ENCODE results near the gene KDM3A. TPM values are rescaled to one million over a fixed set of nuclear protein-coding genes. Genes with fewer than 3 reads are reported as not detected.

The KDM3A gene
- total and polyA plus RNA-seq, 10 donors: 16.1 to 87.5 (median 45.5) TPM

DNA sequence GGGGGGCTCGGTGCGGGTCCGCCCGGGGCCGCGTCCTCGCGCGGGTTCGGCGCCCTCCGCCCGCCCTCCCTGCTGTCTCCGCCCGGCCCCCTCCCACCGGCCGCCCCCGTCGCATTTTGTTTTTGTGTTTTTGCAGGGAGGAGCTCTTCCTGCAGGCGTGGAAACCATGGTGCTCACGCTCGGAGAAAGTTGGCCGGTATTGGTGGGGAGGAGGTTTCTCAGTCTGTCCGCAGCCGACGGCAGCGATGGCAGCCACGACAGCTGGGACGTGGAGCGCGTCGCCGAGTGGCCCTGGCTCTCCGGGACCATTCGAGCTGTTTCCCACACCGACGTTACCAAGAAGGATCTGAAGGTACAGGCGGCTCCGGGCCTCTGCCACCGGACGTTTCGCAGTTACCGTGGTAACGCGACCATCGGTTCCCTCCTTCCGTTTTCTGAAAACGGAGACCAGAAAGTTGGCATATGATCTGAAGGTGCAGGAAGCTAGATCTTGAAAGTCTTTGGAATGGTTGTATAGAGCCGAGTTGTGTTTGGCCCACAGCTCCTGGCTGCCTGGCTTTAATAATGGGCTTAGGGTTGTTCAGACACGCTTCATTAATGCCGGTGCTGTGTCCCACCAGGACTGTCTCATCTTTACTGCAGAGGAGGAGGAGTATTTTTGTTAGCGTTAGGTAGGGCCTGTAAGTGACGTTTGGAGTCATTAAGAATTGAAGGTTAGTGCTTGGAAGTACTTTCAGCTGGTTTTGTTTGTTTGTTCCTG, 891 bp downstream of the KDM3A start:
- peak; percentile 94 for DNase-seq
- H3K36me3 ChIP-seq: peaks cover 0 to 41% (median 8%) of the 10 kb centered on the region in 6 donors
- peaks cover 8 to 34% (median 34%) of the 10 kb centered on the region in 8 donors for H3K9me3 ChIP-seq
- 0 to 1% (median 0%) methylated on average over 20 to 53 of the region's 53 CpGs for WGBS, 5 donors
- H3K4me3 ChIP-seq: peak overlapping the region; percentile 51 to 92 (median 74)
- peaks cover 17 to 50% (median 43%) of the 10 kb centered on the region in 6 donors for H3K4me1 ChIP-seq
- TF ChIP-seq, protein P1, sequence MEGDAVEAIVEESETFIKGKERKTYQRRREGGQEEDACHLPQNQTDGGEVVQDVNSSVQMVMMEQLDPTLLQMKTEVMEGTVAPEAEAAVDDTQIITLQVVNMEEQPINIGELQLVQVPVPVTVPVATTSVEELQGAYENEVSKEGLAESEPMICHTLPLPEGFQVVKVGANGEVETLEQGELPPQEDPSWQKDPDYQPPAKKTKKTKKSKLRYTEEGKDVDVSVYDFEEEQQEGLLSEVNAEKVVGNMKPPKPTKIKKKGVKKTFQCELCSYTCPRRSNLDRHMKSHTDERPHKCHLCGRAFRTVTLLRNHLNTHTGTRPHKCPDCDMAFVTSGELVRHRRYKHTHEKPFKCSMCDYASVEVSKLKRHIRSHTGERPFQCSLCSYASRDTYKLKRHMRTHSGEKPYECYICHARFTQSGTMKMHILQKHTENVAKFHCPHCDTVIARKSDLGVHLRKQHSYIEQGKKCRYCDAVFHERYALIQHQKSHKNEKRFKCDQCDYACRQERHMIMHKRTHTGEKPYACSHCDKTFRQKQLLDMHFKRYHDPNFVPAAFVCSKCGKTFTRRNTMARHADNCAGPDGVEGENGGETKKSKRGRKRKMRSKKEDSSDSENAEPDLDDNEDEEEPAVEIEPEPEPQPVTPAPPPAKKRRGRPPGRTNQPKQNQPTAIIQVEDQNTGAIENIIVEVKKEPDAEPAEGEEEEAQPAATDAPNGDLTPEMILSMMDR (IDR thresholded peaks at IDR 0.05 in 8 of 11, conservative IDR thresholded peaks at IDR 0.05 in 3 of 11): no peak
- TF ChIP-seq POLR2A (IDR thresholded peaks at IDR 0.05) (peak in 1 of 3 donors; percentile 11), POLR2AphosphoS5 (IDR thresholded peaks at IDR 0.05) (peak; percentile 67 to 83 (median 79))
- intact Hi-C loops (cut with DNase I; ENCODE audit: low total_unique reads): loop anchor here (10.0 kb wide), 1 partner anchor 123 kb away; the partner anchor contains the start of gene CHMP3
- H3K27me3 ChIP-seq (replicated peaks in 1 of 7): no peaks in the 10 kb centered on the region
- H3K27ac ChIP-seq: peak overlapping the region; percentile 92 to 99 (median 97)

DNA sequence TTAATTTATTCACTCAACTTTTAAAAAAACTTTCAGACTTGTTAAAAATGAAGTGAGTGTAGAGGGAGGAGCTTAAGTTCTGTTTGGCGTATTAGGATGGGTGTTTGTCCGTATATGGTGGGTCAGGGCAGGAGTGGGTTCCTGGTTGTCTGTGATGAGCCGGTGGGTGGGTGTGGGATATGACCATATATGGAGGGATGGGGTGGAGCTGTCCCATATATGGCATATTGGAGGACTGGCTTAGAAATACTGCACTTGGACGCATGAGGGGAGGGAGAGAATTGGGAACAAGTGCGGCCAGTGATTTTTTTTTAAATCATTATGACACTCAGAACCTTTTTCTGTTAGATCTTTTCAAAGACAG, 1.5 kb downstream of the KDM3A start:
- peaks cover 17 to 55% (median 46%) of the 10 kb centered on the region in 6 donors for H3K4me1 ChIP-seq

DNA sequence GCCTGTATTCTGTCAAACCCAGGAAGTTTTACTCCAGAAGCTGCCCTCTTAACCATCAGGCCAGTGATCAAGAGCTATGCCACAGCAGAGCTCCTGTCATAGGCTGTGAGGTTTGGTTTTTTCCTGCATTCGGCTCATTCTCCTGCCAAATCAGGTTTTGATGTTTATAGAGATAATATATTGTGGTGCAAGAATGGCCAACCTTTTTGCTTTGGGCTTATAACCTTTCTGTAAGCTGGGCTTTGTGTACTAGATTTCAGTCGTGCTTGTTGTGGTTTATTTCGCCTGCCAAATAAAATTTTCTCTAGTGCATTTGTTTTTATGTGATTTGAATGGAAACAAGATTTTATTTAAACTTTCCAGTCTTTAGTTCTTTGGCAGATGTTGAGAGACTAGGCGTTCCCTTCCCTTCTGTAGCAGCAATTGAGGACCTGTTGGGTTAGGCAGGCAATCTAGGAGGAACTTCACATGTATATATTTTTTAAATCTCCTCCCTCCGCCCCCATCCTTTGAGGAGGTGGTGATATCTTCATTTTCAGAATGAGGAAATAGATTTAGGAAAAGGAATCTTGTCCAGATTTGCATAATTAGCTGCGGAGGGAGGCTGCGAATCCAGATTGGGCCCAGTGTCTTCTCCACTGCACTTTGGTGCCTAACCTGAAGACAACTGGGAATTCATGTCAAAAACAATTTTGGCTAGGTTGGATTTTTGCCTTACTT, 2.6 kb downstream of the KDM3A start:
- H3K4me3 ChIP-seq: peak overlapping the region in 2 of 8 donors; percentile 77 to 88
- peaks cover 8 to 17% (median 16%) of the 10 kb centered on the region in 8 donors for H3K9me3 ChIP-seq
- H3K27me3 ChIP-seq (replicated peaks in 1 of 7): no peaks in the 10 kb centered on the region
- no peak for DNase-seq
- intact Hi-C loops (cut with DNase I; ENCODE audit: low total_unique reads): loop anchor here (10.0 kb wide), 1 partner anchor 121 kb away; the partner anchor contains the start of gene CHMP3
- 81 to 88% (median 81%) methylated on average over 7 of the region's 7 CpGs for WGBS, 5 donors
- TF ChIP-seq POLR2AphosphoS5 (IDR thresholded peaks at IDR 0.05) (no peak), POLR2A (IDR thresholded peaks at IDR 0.05) (no peak)
- TF ChIP-seq, protein P1 (IDR thresholded peaks at IDR 0.05 in 8 of 11, conservative IDR thresholded peaks at IDR 0.05 in 3 of 11): no peak
- H3K36me3 ChIP-seq: peaks cover 0 to 55% (median 8%) of the 10 kb centered on the region in 6 donors
- peaks cover 17 to 67% (median 54%) of the 10 kb centered on the region in 6 donors for H3K4me1 ChIP-seq
- H3K27ac ChIP-seq: peak overlapping the region in 3 of 8 donors; percentile 20 to 98 (median 97)

More for the DNA sequence above, 1.5 kb downstream of the KDM3A start:
- DNase-seq: peak; percentile 89
- Histone ChIP-seq H3K4me3 (peak overlapping the region; percentile 51 to 92 (median 74)), H3K36me3 (peaks cover 0 to 46% (median 8%) of the 10 kb centered on the region in 6 donors), H3K27me3 (replicated peaks in 1 of 7) (no peaks in the 10 kb centered on the region), H3K27ac (peak overlapping the region; percentile 92 to 99 (median 97)), H3K9me3 (peaks cover 8 to 29% (median 28%) of the 10 kb centered on the region in 8 donors)
- intact Hi-C loops (cut with DNase I; ENCODE audit: low total_unique reads): loop anchor here (10.0 kb wide), 1 partner anchor 122 kb away; the partner anchor contains the start of gene CHMP3
- TF ChIP-seq, protein P1 (IDR thresholded peaks at IDR 0.05 in 8 of 11, conservative IDR thresholded peaks at IDR 0.05 in 3 of 11): peak in 1 of 11 experiments; percentile 40
- TF ChIP-seq POLR2A (IDR thresholded peaks at IDR 0.05): no peak
- 1 to 3% (median 2%) methylated on average over 5 of the region's 5 CpGs for WGBS, 5 donors
